DMS153 treated with DMSO at 0.1 percent for 48 hours (cell line): ENCODE data around the gene SDK1.

ENCODE experiments used
- DNase-seq: peaks from one replicate; lab custom pipeline; 2025; ENCODE audit not compliant: unreplicated experiment; lab: John Stamatoyannopoulos, UW

The SDK1 gene

GRCh38 chr7:4065190-4065589, 764.1 kb downstream of the SDK1 start:
- DNase-seq = no peak

DNA sequence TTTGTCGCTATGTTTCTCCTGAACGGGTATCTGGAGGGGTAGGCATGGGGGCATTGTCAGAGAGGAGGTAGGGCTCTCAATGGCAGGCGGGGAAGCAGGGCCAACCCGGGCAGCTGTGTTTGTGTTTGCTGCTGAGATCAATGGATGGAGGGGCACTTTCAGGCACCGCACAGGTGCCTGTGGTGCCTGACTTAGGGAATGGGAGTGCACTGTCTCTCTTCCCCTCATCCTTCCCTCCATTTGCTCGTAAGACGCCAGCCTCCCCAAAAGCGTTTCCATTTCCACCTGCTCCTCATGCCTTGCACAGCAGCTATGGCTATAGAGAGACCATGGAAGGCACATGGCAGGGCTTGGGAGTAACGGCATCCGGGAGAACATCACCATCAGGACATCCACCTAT, 765.2 kb downstream of the SDK1 start:
- no peak for DNase-seq

GRCh38 chr7:4066626-4067475, 765.8 kb downstream of the SDK1 start:
- no peak for DNase-seq

GRCh38 chr7:4067476-4067760, 766.4 kb downstream of the SDK1 start:
- DNase-seq = no peak

DNA sequence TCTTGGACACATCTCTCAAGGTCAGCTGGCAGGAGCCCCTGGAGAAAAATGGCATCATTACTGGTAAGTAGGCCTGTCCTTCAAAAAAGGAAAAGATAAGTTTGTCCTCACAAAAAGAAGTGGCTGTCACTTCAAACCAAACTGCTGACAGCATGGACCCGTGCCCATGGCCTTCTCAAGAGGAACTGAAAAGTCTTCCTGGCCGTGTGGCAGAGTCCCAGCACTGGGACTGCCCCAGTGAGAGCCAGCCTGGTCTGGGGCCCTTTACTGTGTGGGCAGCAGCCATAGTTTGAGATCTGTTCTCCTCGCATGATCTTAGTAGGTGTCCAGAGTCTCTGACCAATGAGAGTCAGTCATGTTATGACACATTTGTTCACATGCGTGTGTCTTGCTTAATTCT, 766.8 kb downstream of the SDK1 start:
- no peak for DNase-seq

DNA sequence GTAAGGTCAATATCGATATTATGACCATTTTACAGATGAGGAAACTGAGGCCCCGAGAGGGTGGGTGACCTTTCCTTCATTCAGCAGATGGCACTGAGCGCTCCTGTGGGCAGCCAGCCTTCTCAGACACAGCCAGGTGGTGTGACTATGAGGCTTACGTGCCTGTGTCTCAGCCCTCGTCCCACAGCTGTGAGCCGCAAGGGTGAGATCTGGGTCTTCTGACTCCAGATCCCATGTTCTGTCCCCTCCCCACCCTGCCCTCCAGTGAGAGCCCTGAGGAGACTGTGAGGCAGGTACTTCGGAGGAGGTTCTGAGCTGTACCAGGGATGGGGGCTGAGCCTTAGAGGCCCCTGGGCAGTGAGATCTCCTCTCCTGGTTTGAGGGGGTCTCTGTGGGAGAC, 767.2 kb downstream of the SDK1 start:
- no peak for DNase-seq

DNA sequence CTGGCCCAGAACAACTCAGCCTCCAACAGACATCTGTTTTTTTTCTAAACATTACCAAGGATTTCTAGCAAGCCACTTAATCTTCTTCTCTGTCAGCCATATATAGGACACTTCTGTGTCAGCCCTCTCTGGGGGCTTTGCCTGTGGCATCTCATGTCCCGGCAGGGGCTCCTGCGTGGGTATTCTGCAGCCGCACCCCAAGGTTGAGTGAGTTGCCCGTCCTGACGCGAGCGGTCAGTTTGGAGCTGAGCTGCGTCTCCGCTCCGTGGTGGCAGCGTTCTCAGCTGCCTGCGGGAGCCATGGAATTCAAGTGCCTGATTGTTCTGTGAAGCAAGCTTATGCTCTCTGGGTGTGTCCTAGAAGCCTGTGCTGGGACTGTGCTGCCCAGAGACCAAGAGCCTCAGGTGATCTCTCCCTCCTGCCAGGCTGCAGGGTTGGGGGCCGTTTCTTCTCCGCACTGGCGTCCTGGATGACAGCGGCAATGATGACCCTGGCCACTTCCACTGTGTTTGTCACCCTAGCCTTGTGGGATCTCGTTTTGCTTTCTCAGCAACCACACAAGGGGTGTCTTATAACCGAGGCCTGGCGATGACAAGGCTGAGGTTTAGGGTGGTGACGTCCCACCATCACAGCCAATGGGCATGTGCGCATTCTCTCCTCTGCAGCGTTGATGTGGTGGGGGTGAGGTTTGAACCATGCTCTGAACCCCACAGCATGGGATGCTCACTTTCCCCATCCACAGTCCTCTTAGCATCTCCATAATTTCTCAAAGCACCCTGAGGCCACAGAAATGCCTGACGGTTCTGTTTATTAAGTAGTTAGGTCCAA, 768.4 kb downstream of the SDK1 start:
- no peak for DNase-seq

DNA sequence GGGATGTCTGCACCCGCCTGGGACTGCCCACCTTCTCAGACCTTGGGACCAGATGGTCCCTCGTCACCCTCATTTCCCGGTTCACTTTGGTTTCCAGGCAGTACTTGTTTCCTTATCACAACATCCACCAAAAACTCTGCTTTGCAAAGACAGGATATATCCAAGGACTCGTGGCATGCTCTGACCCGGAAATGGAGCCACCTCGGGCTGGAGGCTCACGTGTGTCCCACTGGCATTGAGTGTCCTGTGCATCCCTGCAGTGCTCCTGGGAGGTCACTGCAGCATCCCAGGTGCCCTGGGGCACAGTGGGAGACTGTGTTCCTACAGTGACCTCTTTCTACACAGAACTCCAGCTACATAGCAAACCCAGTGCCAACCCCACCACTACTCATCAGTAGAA, 769.2 kb downstream of the SDK1 start:
- DNase-seq = no peak

- no peak for DNase-seq
These were observed 770.5 kb downstream of the SDK1 start for GRCh38 chr7:4071370-4072058.

- no peak for DNase-seq
These were observed 771.3 kb downstream of the SDK1 start for GRCh38 chr7:4072161-4072925.

GRCh38 chr7:4073052-4073451, 772.0 kb downstream of the SDK1 start:
- DNase-seq = no peak

DNA sequence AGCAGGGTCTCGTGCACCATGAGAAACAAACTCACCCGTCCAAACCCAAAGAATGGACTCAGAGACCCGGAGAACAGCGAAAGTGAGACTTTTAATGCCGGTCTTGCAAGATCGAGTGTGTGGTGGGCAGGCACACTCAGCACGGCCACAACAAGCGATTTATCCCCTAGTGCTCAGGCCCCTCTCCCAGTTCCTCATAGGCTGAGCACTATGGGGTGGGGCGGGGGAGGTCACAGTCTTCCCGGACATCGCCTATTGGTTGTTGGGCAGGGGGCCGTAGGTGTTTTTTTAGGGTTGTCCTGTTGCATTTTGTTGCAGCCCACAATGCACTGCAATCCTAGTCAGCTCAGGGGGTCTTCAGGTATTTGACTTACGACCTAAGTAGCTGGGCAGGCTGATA, 772.7 kb downstream of the SDK1 start:
- no peak for DNase-seq

- DNase-seq = no peak
These were observed 773.4 kb downstream of the SDK1 start for GRCh38 chr7:4074407-4074806.

DNA sequence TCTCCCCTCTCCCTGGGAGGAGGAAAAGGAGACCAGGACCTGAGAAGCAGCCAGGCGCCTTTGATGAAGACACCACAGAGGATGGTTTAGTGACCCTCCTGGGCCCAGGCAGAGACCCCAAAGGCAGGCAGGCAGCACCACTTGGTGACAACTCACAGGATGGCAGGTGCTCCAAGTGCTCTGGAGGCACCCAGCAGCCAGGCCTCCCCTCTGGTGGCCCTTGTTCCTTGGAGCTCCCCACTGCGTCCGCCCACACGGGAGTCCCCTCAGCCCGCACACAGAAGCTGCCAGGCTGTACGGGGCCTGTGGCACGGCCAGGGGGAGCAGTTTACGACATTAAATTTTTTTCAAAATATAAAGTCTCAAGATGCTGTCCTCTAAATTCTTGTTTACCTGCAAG, 773.9 kb downstream of the SDK1 start:
- no peak for DNase-seq

GRCh38 chr7:4076701-4077294, 775.7 kb downstream of the SDK1 start:
- no peak for DNase-seq

- DNase-seq = no peak
These were observed 776.9 kb downstream of the SDK1 start for GRCh38 chr7:4077980-4078379.

GRCh38 chr7:4078580-4078979, 777.5 kb downstream of the SDK1 start:
- no peak for DNase-seq

DNA sequence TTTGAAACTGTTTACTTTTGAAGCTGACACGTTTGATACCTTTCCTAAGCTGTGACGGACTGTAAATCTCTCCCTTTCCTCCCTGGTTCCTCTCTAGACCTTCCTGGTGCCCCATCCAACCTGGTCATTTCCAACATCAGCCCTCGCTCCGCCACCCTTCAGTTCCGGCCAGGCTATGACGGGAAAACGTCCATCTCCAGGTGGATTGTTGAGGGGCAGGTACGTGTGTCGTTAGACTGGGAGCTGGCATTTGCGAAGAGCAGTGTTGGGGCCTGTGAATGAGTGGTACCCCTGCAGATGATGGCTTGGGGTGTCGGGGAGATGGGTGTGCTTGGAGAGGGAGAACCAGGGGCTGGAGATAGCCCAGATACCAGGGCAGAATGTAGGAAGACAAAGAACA, 778.3 kb downstream of the SDK1 start:
- DNase-seq = no peak

GRCh38 chr7:4079956-4080355, 778.9 kb downstream of the SDK1 start:
- no peak for DNase-seq

DNA sequence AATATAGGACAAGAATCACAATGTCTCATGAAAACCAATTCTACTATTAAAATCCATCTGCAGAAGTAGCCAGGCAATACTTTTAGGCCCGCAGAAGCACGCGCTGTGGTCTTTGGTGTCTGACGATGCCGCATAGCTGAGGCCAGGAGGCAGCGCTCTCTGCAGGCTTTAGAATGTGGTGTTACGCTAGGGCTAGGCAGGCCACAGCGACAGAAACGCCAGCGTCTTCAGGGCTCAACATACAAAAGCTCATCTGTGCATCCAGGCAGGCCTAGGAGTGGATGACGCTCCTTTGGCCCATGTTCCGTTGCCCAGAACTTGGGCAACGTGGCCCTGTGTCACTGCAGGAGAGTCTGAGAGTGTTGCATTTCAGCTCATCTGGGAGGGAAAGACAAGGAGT, 779.9 kb downstream of the SDK1 start:
- no peak for DNase-seq

DNA sequence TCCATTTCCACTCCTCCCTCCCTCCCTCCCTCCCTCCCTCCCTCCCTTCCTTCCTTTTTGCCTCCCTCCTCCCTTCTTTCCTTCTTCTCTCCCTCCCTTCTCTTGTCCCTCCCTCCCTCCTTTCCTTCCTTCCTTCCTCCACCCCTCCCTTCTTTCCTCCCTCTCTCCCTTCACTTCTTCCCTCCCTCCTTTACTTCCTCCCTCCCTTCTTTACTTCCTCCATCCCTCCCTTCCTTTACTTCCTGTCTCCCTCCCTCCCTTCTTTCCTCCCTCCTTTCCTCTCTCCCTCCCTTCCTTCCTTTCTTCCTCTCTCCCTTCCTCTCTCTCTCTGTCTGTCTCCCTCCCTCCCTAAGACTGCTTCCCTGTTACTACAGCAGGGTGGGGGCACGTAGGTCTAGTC, 782.5 kb downstream of the SDK1 start:
- no peak for DNase-seq
